MM.1S (cell line): ENCODE data around the gene ODF4.
"Not testable (repeated sequence)": the region's sequence is repeated elsewhere in the genome, so short reads cannot be mapped to it uniquely, and the experiment has no call there.

Source experiments
- DNase-seq: peaks from one replicate; pipeline ENCODE4 v3.0.0-alpha.2; 2015
- H2AFZ ChIP-seq: fragments of 300-600 bp; sonication (generic); 2 replicates; pipeline ENCODE4 v1.6.0; 2016; ENCODE audit warnings: antibody characterized with exemption, low read length
- H3F3A ChIP-seq: fragments of 300-600 bp; sonication (generic); 2 replicates; pipeline ENCODE4 v1.6.1; 2016; ENCODE audit warnings: mild to moderate bottlenecking, antibody characterized with exemption, low read length, moderate library complexity, mixed read lengths; ENCODE audit not compliant: insufficient read depth
- H3K27ac ChIP-seq: fragments of 300-600 bp; sonication (generic); 2 replicates; pipeline ENCODE4 v1.5.1; 2016; ENCODE audit warnings: mild to moderate bottlenecking, low read length
- H3K27me3 ChIP-seq: fragments of 300-600 bp; sonication (generic); replicated peaks from 2 replicates; pipeline ENCODE4 v1.6.0; 2016; ENCODE audit warnings: low read length; ENCODE audit not compliant: insufficient read depth
- H3K36me3 ChIP-seq: fragments of 300-600 bp; sonication (generic); replicated peaks from 2 replicates; pipeline ENCODE4 v1.6.1; 2016; ENCODE audit warnings: mild to moderate bottlenecking, low read length, mixed read lengths; ENCODE audit not compliant: insufficient read depth
- H3K4me1 ChIP-seq: fragments of 300-600 bp; sonication (generic); 2 replicates; pipeline ENCODE4 v1.6.1; 2016; ENCODE audit warnings: low read length, mixed read lengths
- H3K4me2 ChIP-seq: fragments of 300-600 bp; sonication (generic); 2 replicates; pipeline ENCODE4 v1.6.0; 2016; ENCODE audit warnings: low read depth, low read length
- H3K4me3 ChIP-seq: fragments of 300-600 bp; sonication (generic); 2 replicates; pipeline ENCODE4 v1.5.1; 2016; ENCODE audit warnings: low read length, mixed read lengths
- H3K79me2 ChIP-seq: fragments of 300-600 bp; sonication (generic); 2 replicates; pipeline ENCODE4 v1.6.1; 2016; ENCODE audit warnings: mixed run types, low read length, mixed read lengths
- H3K9ac ChIP-seq: fragments of 300-600 bp; sonication (generic); 2 replicates; pipeline ENCODE4 v1.6.1; 2016; ENCODE audit warnings: low read length, mixed read lengths
- H3K9me2 ChIP-seq: fragments of 300-600 bp; sonication (generic); replicated peaks from 2 replicates; pipeline ENCODE4 v1.6.1; 2016; ENCODE audit warnings: mild to moderate bottlenecking, low read length, mixed read lengths; ENCODE audit not compliant: insufficient read depth
- H3K9me3 ChIP-seq: fragments of 300-600 bp; sonication (generic); replicated peaks from 2 replicates; pipeline ENCODE4 v1.6.1; 2016; ENCODE audit warnings: mild to moderate bottlenecking, low read length, mixed read lengths; ENCODE audit not compliant: insufficient read depth
- H4K20me1 ChIP-seq: fragments of 300-600 bp; sonication (generic); 2 replicates; pipeline ENCODE4 v1.6.1; 2016; ENCODE audit warnings: mild to moderate bottlenecking, low read length, moderate library complexity, mixed read lengths; ENCODE audit not compliant: insufficient read depth
- CTCF ChIP-seq: fragments of 300-600 bp; sonication (generic); IDR thresholded peaks from 2 replicates; pipeline ENCODE4 v1.5.1; 2016; ENCODE audit warnings: antibody characterized with exemption, low read length, mixed read lengths
- EZH2 ChIP-seq: fragments of 300-600 bp; sonication (generic); optimal IDR thresholded peaks from 2 replicates; pipeline ENCODE3; 2017; ENCODE audit warnings: low read depth, mild to moderate bottlenecking, antibody characterized with exemption, low read length, mixed read lengths
- EZH2phosphoT487 ChIP-seq: fragments of 300-600 bp; sonication (generic); IDR thresholded peaks from 2 replicates; pipeline ENCODE4 v1.6.1; 2018; ENCODE audit warnings: antibody characterized with exemption, low read length

Gene ODF4

GRCh38 chr17:8345951-8346665 is 6.5 kb downstream of the ODF4 start:
- Histone ChIP-seq H3K9ac (no peak overlapping the region), H4K20me1 (no peaks in the 10 kb centered on the region), H3K4me2 (no peak overlapping the region)

GRCh38 chr17:8347001-8347400 is 7.4 kb downstream of the ODF4 start:
- not testable (repeated sequence) for H3K36me3 ChIP-seq, H3F3A ChIP-seq, H3K9me3 ChIP-seq, H3K9ac ChIP-seq, H3K4me3 ChIP-seq, H3K9me2 ChIP-seq, DNase-seq, H3K4me1 ChIP-seq, H4K20me1 ChIP-seq, H3K4me2 ChIP-seq, H3K79me2 ChIP-seq, H2AFZ ChIP-seq, H3K27ac ChIP-seq
- peaks cover 10% of the 10 kb centered on the region; the same call in 1 of the 2 replicates for H3K27me3 ChIP-seq

More at GRCh38 chr17:8345951-8346665, 6.5 kb downstream of the ODF4 start:
- no peak overlapping the region for H2AFZ ChIP-seq
- H3K4me1 ChIP-seq = no peaks in the 10 kb centered on the region
- H3K4me3 ChIP-seq = no peak overlapping the region
- H3F3A ChIP-seq = no peaks in the 10 kb centered on the region
- H3K9me2 ChIP-seq = no peaks in the 10 kb centered on the region
- H3K27me3 ChIP-seq = peaks cover 10% of the 10 kb centered on the region; the same call in 1 of the 2 replicates
- H3K27ac ChIP-seq = no peak overlapping the region
- no peaks in the 10 kb centered on the region for H3K9me3 ChIP-seq
- no peak for TF ChIP-seq EZH2
- DNase-seq = no peak
- no peaks in the 10 kb centered on the region for H3K79me2 ChIP-seq
- H3K36me3 ChIP-seq = no peaks in the 10 kb centered on the region

- no peaks in the 10 kb centered on the region for H3K9me2 ChIP-seq
- no peaks in the 10 kb centered on the region for H3K79me2 ChIP-seq
- no peak overlapping the region for H3K4me3 ChIP-seq
- TF ChIP-seq EZH2 (no peak), CTCF (no peak), EZH2phosphoT487 (no peak)
- no peak overlapping the region for H3K9ac ChIP-seq
- H3K4me1 ChIP-seq = peaks cover 14% of the 10 kb centered on the region
- no peak for DNase-seq
- no peak overlapping the region for H3K27ac ChIP-seq
- H3K4me2 ChIP-seq = no peak overlapping the region
- no peaks in the 10 kb centered on the region for H3K9me3 ChIP-seq
- peaks cover 3% of the 10 kb centered on the region for H3F3A ChIP-seq
- no peaks in the 10 kb centered on the region for H4K20me1 ChIP-seq
- H3K36me3 ChIP-seq = no peaks in the 10 kb centered on the region
- peaks cover 10% of the 10 kb centered on the region; the same call in 1 of the 2 replicates for H3K27me3 ChIP-seq
- H2AFZ ChIP-seq = no peak overlapping the region
These were observed 10.7 kb downstream of the ODF4 start for GRCh38 chr17:8350339-8350738.

- H3K79me2 ChIP-seq = no peaks in the 10 kb centered on the region
- H3K4me2 ChIP-seq = peak overlapping the region; percentile 54
- TF ChIP-seq EZH2phosphoT487 (no peak), CTCF (no peak), EZH2 (no peak)
- H2AFZ ChIP-seq = 0 out of 2 replicates have a peak overlapping the region, but pooled peaks have one; percentile 32
- H4K20me1 ChIP-seq = no peaks in the 10 kb centered on the region
- H3K4me3 ChIP-seq = no peak overlapping the region
- H3K9ac ChIP-seq = no peak overlapping the region; the same call in 1 of the 2 replicates
- no peaks in the 10 kb centered on the region for H3K36me3 ChIP-seq
- H3K9me2 ChIP-seq = no peaks in the 10 kb centered on the region
- peaks cover 14% of the 10 kb centered on the region for H3K4me1 ChIP-seq
- no peak for DNase-seq
- H3K9me3 ChIP-seq = no peaks in the 10 kb centered on the region
- peaks cover 3% of the 10 kb centered on the region for H3F3A ChIP-seq
- no peaks in the 10 kb centered on the region for H3K27me3 ChIP-seq
- no peak overlapping the region; the same call in 1 of the 2 replicates for H3K27ac ChIP-seq
These were observed 14.1 kb downstream of the ODF4 start for GRCh38 chr17:8353736-8354135.
